Embryonic facial prominence (tissue), 1 donor: Measurements from ENCODE around the gene SLC5A6.

Experiments used
- DNase-seq: peaks from one replicate; pipeline ENCODE4 v3.0.0-alpha.2; 2016; ENCODE audit errors: extremely low spot score

SLC5A6 gene

DNA sequence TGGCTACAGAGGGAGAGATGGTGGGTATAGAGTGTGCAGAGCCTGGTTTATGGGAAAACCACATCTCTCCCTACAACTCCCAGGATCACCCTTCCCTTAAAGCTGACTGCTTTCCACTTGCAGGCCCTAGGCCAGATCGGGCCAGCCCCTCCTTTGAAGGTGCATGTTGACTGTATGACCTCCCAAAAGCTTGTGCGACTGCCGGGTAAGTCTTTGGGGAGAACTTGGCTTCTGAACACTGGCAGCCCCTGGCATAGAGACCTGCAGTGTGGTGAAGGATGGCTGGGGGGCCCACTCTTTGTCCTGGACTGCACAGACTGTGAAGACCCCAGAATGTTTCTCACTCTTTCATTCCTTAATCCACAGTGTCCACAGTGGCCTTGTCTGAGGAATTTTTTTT is 24.6 kb upstream of the SLC5A6 start:
- DNase-seq = no peak

GRCh38 chr2:27236136-27236535 is 24.1 kb upstream of the SLC5A6 start:
- no peak for DNase-seq

GRCh38 chr2:27233341-27233740 is 21.3 kb upstream of the SLC5A6 start:
- no peak for DNase-seq

DNA sequence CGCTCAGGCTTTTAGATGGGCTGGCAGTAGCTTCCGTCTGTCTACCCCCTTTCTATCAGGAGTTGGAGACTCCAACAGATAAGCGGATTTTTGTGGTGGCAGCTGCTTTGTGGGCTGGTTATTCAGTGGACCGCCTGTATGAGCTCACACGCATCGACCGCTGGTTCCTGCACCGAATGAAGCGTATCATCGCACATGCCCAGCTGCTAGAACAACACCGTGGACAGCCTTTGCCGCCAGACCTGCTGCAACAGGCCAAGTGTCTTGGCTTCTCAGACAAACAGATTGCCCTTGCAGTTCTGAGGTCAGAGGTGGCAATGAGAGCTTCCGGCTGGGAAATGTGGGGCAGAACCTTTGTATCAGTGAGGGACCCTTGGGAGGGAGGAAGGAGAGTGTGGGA is 19.9 kb upstream of the SLC5A6 start:
- no peak for DNase-seq

DNA sequence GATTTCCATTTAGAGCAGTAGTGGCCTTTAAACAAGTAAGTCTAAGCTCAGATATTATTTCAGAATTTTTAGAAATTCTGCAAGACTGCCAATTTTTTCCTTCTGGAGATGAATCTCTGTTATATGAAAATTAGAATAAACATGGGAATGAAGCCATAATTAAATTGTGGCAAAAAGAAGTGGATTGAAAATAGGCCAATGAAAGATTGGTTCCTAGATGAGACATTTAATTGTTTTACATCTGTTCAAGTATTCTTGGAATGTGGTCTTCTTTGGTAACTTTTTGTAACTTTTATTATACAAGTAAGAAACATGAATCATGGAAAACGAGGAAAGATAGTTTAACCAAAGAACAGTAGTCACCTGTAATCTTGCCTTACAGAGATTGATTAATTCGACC is 15.4 kb upstream of the SLC5A6 start:
- no peak for DNase-seq

GRCh38 chr2:27225526-27225925 is 13.5 kb upstream of the SLC5A6 start:
- DNase-seq = no peak

GRCh38 chr2:27223416-27223815 is 11.3 kb upstream of the SLC5A6 start:
- no peak for DNase-seq

DNA sequence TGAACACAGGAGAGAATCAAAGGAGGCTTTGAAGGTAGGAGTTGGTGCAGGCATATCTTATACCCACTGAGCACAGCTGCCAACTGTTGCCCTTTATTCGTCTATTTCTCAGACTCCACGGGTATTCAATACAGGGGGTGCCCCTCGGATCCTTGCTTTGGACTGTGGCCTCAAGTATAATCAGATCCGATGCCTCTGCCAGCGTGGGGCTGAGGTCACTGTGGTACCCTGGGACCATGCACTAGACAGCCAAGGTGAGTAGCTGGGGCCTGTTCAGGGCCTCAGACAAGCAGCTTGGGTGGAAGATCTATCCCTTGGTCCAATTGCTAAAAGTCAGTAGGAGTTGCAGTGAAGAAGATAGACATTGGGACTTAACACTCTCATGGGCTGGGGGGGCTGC is 10.3 kb upstream of the SLC5A6 start:
- DNase-seq = no peak

DNA sequence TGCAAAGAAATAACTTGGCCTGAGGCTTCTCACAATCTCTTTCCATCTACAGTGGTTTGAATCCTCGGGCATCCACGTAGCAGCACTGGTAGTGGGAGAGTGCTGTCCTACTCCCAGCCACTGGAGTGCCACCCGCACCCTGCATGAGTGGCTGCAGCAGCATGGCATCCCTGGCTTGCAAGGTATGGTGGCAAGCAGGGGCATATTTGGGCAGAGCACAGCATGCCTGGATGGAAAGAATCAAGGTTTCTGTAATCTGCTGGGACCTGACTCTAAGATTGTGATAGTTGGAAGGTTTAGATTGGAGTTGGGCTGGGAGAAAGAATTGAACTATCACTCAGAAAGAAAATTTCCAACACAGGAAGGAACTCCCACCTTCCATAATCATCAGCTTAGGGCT is 9.1 kb upstream of the SLC5A6 start:
- DNase-seq = no peak

GRCh38 chr2:27220091-27220490 is 8.0 kb upstream of the SLC5A6 start:
- no peak for DNase-seq

DNA sequence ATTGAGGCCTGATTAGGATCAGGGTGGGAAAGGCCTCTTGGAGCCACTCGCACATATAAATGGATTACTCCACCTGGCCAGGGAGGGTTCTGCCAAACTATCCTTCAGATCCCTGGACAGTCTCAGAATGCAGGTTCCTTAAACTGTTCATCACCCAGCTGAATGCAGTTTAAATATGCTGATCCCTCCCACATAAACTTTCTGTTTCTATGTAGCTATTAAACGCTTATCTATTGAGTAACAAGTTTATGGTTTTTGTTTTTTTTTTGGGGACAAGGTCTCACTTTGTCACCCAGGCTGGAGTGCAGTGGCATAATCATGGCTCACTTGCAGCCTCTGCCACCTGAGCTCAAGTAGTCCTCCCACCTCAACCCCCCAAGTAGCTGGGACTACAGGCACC is 7.0 kb upstream of the SLC5A6 start:
- no peak for DNase-seq

DNA sequence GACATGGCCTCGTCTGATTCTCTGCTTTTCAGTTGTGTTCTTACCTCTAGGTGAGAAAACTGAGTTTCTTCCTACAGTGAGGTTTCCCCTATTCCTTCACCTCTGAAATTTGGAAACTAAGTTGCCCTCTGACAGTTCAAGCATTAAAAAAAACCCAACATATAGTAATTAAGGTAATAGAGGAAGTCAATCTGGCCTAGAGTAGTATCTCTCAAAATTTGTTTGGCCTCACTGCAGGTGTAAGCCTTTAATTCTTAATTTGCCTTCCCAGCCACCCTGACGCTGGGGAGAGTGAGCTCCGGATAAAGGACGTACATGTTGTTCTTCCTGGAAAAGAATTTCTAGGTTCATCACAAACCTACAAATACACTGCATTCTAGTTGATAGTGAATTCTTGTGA is 6.5 kb upstream of the SLC5A6 start:
- no peak for DNase-seq

- DNase-seq = peak; percentile 66
Measured at GRCh38 chr2:27217173-27218121, 5.4 kb upstream of the SLC5A6 start, which contains the start of gene CAD. CAD (plus strand) TSS chr2:27217369; CDS start chr2:27217552, 183 bp downstream.

DNA sequence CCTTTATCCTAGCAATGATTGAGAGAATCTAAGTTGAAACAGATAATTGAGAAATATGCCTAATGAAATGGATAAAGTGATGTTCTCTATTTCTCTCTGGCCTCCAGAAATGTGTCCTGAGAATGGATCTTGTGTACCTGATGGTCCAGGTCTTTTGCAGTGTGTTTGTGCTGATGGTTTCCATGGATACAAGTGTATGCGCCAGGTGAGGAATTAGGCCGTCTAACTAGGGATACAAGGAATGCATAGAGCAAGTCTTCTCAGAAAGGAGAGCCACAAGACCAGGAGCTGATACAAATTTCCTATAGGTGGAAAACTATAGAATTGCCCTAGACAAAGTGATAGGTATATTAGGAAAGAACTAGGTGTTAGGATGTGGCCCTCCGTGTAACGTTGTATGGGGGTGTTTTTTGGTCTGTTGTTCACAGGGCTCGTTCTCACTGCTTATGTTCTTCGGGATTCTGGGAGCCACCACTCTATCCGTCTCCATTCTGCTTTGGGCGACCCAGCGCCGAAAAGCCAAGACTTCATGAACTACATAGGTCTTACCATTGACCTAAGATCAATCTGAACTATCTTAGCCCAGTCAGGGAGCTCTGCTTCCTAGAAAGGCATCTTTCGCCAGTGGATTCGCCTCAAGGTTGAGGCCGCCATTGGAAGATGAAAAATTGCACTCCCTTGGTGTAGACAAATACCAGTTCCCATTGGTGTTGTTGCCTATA is 4.5 kb upstream of the SLC5A6 start:
- DNase-seq = no peak

DNA sequence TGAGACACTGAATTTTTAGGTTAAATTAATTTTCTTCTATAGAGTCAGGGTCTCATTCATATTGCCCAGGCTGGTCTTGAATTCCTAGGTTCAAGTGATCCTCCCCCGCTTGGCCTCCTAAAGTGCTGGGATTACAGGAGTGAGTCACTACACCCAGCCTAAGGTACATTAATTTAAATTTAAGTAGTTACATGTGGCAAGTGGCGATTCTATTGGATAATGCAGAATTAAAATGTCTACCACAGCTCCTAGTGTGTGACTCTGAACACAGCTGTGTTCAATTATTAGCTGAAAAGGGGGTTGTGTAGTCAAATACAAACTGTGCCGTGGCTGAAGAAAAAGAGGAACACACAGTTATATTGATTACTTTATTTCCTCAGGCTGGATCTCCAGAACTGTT is 2.9 kb upstream of the SLC5A6 start:
- DNase-seq = no peak

- no peak for DNase-seq
Measured at GRCh38 chr2:27212626-27213471, 781 bp upstream of the SLC5A6 start.

GRCh38 chr2:27211241-27211942 is 676 bp downstream of the SLC5A6 start:
- DNase-seq = peak; percentile 35

GRCh38 chr2:27209621-27210401 is 2.3 kb downstream of the SLC5A6 start:
- no peak for DNase-seq

DNA sequence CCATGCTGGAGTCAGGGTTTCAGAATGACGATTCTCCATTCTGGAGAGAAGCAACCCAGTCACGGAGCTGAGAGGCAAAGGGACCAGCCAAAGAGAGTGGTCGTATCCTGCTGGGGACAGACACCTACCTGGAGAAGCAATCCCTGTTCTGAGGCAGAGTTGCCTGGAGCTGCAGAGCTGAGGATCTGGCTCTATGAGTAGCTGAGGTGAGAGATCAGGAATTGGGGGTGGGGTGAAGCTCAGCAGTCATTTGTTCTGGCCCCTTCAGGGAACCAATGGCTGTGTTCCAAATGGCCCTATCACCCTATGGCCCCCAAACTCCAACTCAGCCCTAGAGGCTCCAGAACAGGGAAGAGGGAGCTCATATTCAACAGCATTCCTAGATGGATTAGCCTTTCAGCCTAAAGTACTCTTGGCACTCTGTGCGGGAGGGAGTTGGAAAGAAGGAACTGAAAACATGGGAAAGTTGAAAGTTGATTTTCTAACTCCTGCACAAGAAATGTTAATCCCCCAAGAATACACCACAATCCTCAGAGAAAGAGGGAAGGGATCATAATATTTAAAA is 3.5 kb downstream of the SLC5A6 start:
- no peak for DNase-seq

DNA sequence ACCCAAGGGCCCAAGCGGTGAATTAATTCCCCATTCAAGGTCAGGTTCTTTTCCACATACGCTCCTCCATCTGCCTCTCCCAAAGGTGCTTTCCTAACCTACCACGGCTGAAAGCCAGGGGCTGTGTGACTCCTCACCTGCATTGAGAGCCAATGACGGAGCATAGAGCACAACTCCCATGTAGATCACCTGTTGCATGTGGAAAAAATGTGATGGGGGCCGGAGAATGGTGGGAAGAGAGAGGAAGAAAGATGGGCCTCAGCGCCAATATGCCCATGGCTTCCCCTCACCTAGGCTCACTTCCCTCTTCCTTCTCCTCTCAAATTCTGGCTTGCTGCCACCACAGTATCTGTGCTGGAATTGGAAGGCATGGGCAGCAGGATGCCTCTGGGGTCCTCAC is 5.7 kb downstream of the SLC5A6 start:
- no peak for DNase-seq
